H9 (cell line): Measurements from ENCODE around the gene HSPB3. TPM values are rescaled to one million over a fixed set of nuclear protein-coding genes. Genes with fewer than 3 reads are reported as not detected.

Experiments
- DNase-seq: peaks from one replicate; pipeline ENCODE4 v3.0.0-alpha.2; 2017
- H2AFZ ChIP-seq: one replicate; pipeline ENCODE4 v1.6.1; 2013; ENCODE audit warnings: mild to moderate bottlenecking, low read length, control low read depth, moderate library complexity
- H2AK5ac ChIP-seq: 2 replicates; pipeline ENCODE4 v1.6.1; 2013; ENCODE audit warnings: low read length, control low read depth, mixed read lengths; ENCODE audit not compliant: insufficient read length
- H2BK120ac ChIP-seq: one replicate; pipeline ENCODE4 v1.6.1; 2013; ENCODE audit warnings: low read depth, mild to moderate bottlenecking, low read length, control low read depth, inconsistent platforms; ENCODE audit not compliant: poor library complexity, severe bottlenecking
- H2BK12ac ChIP-seq: 2 replicates; pipeline ENCODE4 v1.6.1; 2013; ENCODE audit warnings: low read length, control low read depth, mixed read lengths, low read depth; ENCODE audit not compliant: insufficient read length
- H2BK15ac ChIP-seq: 2 replicates; pipeline ENCODE4 v1.6.1; 2013; ENCODE audit warnings: low read depth, low read length, control low read depth
- H2BK20ac ChIP-seq: one replicate; pipeline ENCODE4 v1.6.1; 2013; ENCODE audit warnings: low read depth, mild to moderate bottlenecking, low read length, control low read depth, inconsistent platforms; ENCODE audit not compliant: poor library complexity, severe bottlenecking
- H2BK5ac ChIP-seq: 2 replicates; pipeline ENCODE4 v1.6.1; 2013; ENCODE audit warnings: low read length, control low read depth, mixed read lengths; ENCODE audit not compliant: insufficient read length
- H3K14ac ChIP-seq: 2 replicates; pipeline ENCODE4 v1.6.1; 2013; ENCODE audit warnings: low read length, control low read depth; ENCODE audit not compliant: insufficient read depth
- H3K18ac ChIP-seq: 2 replicates; pipeline ENCODE4 v1.6.1; 2013; ENCODE audit warnings: low read depth, mild to moderate bottlenecking, mixed read lengths, low read length, control low read depth; ENCODE audit not compliant: insufficient read length
- H3K23ac ChIP-seq: 2 replicates; pipeline ENCODE4 v1.6.1; 2013; ENCODE audit warnings: low read length, control low read depth, mixed read lengths, low read depth; ENCODE audit not compliant: insufficient read length
- H3K23me2 ChIP-seq: 2 replicates; pipeline ENCODE4 v1.6.1; 2013; ENCODE audit warnings: low read depth, mild to moderate bottlenecking, mixed read lengths, low read length, control low read depth; ENCODE audit not compliant: insufficient read length, poor library complexity, severe bottlenecking
- H3K27ac ChIP-seq: 2 replicates; pipeline ENCODE4 v1.5.1; 2013; ENCODE audit warnings: low read length, control low read depth, mixed read lengths, low read depth; ENCODE audit not compliant: insufficient read length
- H3K27me3 ChIP-seq: 2 replicates; pipeline ENCODE4 v1.6.1; 2013; ENCODE audit warnings: low read length, control low read depth, inconsistent platforms; ENCODE audit not compliant: insufficient read depth
- H3K4ac ChIP-seq: 2 replicates; pipeline ENCODE4 v1.6.1; 2013; ENCODE audit warnings: low read depth, mild to moderate bottlenecking, control low read depth, inconsistent platforms, low read length, moderate library complexity
- H3K4me1 ChIP-seq: 2 replicates; pipeline ENCODE4 v1.6.1; 2013; ENCODE audit warnings: low read length, control low read depth, inconsistent platforms; ENCODE audit not compliant: insufficient read depth
- H3K4me2 ChIP-seq: 2 replicates; pipeline ENCODE4 v1.6.1; 2013; ENCODE audit warnings: low read length, control low read depth, mixed read lengths; ENCODE audit not compliant: insufficient read length, insufficient read depth
- H3K56ac ChIP-seq: 2 replicates; pipeline ENCODE4 v1.6.1; 2013; ENCODE audit warnings: low read depth, mild to moderate bottlenecking, mixed read lengths, low read length, control low read depth; ENCODE audit not compliant: insufficient read length
- H3K79me1 ChIP-seq: 2 replicates; pipeline ENCODE4 v1.6.1; 2013; ENCODE audit warnings: low read depth, mild to moderate bottlenecking, moderate library complexity, low read length, control low read depth, inconsistent platforms; ENCODE audit not compliant: insufficient read depth, poor library complexity, severe bottlenecking
- H3K79me2 ChIP-seq: 2 replicates; pipeline ENCODE4 v1.6.1; 2013; ENCODE audit warnings: low read length, control low read depth, inconsistent platforms; ENCODE audit not compliant: insufficient read depth
- H3K9ac ChIP-seq: 2 replicates; pipeline ENCODE4 v1.6.1; 2013; ENCODE audit warnings: low read length, control low read depth, mixed read lengths; ENCODE audit not compliant: insufficient read length; ENCODE audit errors: extremely low read depth
- H3K9me3 ChIP-seq: one replicate; pipeline ENCODE4 v1.6.1; 2013; ENCODE audit warnings: low read depth, low read length, inconsistent platforms; ENCODE audit not compliant: control insufficient read depth
- H3T11ph ChIP-seq: one replicate; pipeline ENCODE4 v1.6.1; 2013; ENCODE audit warnings: mild to moderate bottlenecking, low read length, control low read depth, inconsistent platforms
- H4K20me1 ChIP-seq: one replicate; pipeline ENCODE4 v1.6.1; 2013; ENCODE audit not compliant: control insufficient read depth, insufficient read length, insufficient read depth
- H4K5ac ChIP-seq: 2 replicates; pipeline ENCODE4 v1.6.1; 2013; ENCODE audit warnings: low read depth, mild to moderate bottlenecking, mixed read lengths, low read length, control low read depth; ENCODE audit not compliant: insufficient read length
- H4K8ac ChIP-seq: replicated peaks from 2 replicates; pipeline ENCODE4 v1.6.1; 2013; ENCODE audit warnings: low read length, control low read depth, mixed read lengths, low read depth; ENCODE audit not compliant: insufficient read length
- H4K91ac ChIP-seq: 2 replicates; pipeline ENCODE4 v1.6.1; 2013; ENCODE audit warnings: low read depth, mild to moderate bottlenecking, moderate library complexity, mixed read lengths, low read length, control low read depth; ENCODE audit not compliant: insufficient read length
- H3K27ac Mint-ChIP-seq, 3 experiments: 2 replicates in 2 of 3; 3 replicates in 1 of 3; pipeline ENCODE4 v1.8.0; 2020 to 2021; ENCODE audit warnings: mixed read lengths in 3 of 3, mild to moderate bottlenecking in 1 of 3, moderate library complexity in 1 of 3
- H3K27me3 Mint-ChIP-seq: 2 replicates; pipeline ENCODE4 v1.8.0; 2021; ENCODE audit warnings: low read depth, mild to moderate bottlenecking, moderate library complexity, mixed read lengths
- H3K36me3 Mint-ChIP-seq, 3 experiments: 2 replicates in 2 of 3; 3 replicates in 1 of 3; pipeline ENCODE4 v1.8.0; 2020 to 2021; ENCODE audit warnings: low read depth in 3 of 3, mixed read lengths in 3 of 3; ENCODE audit not compliant: insufficient read depth in 1 of 3
- H3K4me1 Mint-ChIP-seq, 2 experiments: 2 replicates each; pipeline ENCODE4 v1.8.0; 2020; ENCODE audit warnings: mixed read lengths in 2 of 2
- H3K4me3 Mint-ChIP-seq, 2 experiments: 2 replicates in 1 of 2; 3 replicates in 1 of 2; pipeline ENCODE4 v1.8.0; 2020 to 2021; ENCODE audit warnings: mild to moderate bottlenecking in 2 of 2, mixed read lengths in 2 of 2, moderate library complexity in 1 of 2
- H3K9me3 Mint-ChIP-seq, 2 experiments: 2 replicates in 1 of 2; 3 replicates in 1 of 2; pipeline ENCODE4 v1.8.0; 2020; ENCODE audit warnings: mild to moderate bottlenecking in 2 of 2, mixed read lengths in 2 of 2, moderate library complexity in 1 of 2
- WGBS: extraction: QIAGEN DNeasy Blood & Tissue Kit; methylation state at CpG from one replicate; pipeline ENCODE4 v1.1.7; 2013; ENCODE audit warnings: missing lambda C conversion rate, low lambda C conversion rate, mixed read lengths; ENCODE audit not compliant: insufficient read length; ENCODE audit errors: extremely low coverage; 5-methylcytosine and 5-hydroxymethylcytosine counted together
- total RNA-seq: library from RNA; stranded (reverse); gene quantifications from 2 replicates; pipeline ENCODE4 v1.2.1, GENCODE V29; 2021
- TF ChIP-seq, protein P1 (sequence below): fragments of 200-600 bp; sonication (generic); conservative IDR thresholded peaks from 3 replicates; pipeline ENCODE4 v1.8.0; 2021; ENCODE audit warnings: antibody characterized with exemption, mild to moderate bottlenecking

The HSPB3 gene
- total RNA-seq, 1 experiment from 2014 or later: not detected

DNA sequence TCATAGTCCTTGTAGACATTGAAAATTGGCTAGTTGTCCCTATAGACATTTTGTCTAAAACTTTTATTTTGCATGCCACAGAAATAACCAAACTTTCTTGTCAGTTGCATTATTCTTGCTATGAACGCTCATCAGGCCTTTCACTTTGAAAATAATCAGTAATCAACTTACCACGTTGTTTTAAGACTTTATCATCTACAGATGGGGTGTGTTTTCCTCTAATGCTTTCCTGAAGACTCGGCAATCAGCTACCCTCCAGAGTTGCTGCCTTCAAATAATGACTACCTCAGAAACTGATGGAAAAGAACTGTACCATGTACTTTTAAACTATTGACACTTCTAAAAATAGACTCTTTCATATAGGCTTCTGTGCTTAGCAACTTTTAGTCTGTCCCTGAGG, 33.5 kb upstream of the HSPB3 start:
- Histone ChIP-seq H4K5ac (no peak overlapping the region), H4K91ac (no peak overlapping the region), H3K9me3 (no peaks in the 10 kb centered on the region), H3K56ac (no peak overlapping the region), H2BK5ac (no peak overlapping the region), H3K23ac (no peak overlapping the region), H3K79me2 (no peaks in the 10 kb centered on the region), H3K18ac (no peak overlapping the region), H3K4me1 (no peaks in the 10 kb centered on the region), H4K20me1 (no peaks in the 10 kb centered on the region), H4K8ac (no peak overlapping the region), H2BK20ac (no peak overlapping the region), H3T11ph (no peak overlapping the region), H3K79me1 (no peaks in the 10 kb centered on the region), H3K4ac (no peak overlapping the region), H2BK12ac (no peak overlapping the region), H3K27me3 (no peaks in the 10 kb centered on the region), H3K4me2 (no peak overlapping the region), H3K9ac (no peak overlapping the region), H3K23me2 (no peaks in the 10 kb centered on the region), H3K27ac (no peak overlapping the region), H2BK120ac (no peak overlapping the region), H3K14ac (no peak overlapping the region), H2AFZ (no peak overlapping the region), H2AK5ac (no peak overlapping the region), H2BK15ac (no peak overlapping the region)
- Mint-ChIP-seq H3K4me3 (no peak overlapping the region), H3K36me3 (peaks cover 0 to 5% (median 4%) of the 10 kb centered on the region in 3 experiments; a peak in 5 of 7 replicates), H3K4me1 (peaks cover 0 to 4% of the 10 kb centered on the region in 2 experiments; a peak in 3 of 4 replicates), H3K27ac (no peak overlapping the region), H3K9me3 (peaks cover 5 to 8% of the 10 kb centered on the region in 2 experiments; a peak in 4 of 5 replicates), H3K27me3 (no peaks in the 10 kb centered on the region; the same call in 1 of the 2 replicates)
- TF ChIP-seq, protein P1, sequence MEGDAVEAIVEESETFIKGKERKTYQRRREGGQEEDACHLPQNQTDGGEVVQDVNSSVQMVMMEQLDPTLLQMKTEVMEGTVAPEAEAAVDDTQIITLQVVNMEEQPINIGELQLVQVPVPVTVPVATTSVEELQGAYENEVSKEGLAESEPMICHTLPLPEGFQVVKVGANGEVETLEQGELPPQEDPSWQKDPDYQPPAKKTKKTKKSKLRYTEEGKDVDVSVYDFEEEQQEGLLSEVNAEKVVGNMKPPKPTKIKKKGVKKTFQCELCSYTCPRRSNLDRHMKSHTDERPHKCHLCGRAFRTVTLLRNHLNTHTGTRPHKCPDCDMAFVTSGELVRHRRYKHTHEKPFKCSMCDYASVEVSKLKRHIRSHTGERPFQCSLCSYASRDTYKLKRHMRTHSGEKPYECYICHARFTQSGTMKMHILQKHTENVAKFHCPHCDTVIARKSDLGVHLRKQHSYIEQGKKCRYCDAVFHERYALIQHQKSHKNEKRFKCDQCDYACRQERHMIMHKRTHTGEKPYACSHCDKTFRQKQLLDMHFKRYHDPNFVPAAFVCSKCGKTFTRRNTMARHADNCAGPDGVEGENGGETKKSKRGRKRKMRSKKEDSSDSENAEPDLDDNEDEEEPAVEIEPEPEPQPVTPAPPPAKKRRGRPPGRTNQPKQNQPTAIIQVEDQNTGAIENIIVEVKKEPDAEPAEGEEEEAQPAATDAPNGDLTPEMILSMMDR: no peak
- no CpG with 5 or more reads among the region's 3 CpGs for WGBS
- no peak for DNase-seq
